DND-41 (cell line): ENCODE data around the gene MPO.

Source experiments
- ATAC-seq: fragments of 200-7000 bp; cut with Tn5 transposase; 3 replicates; pipeline ENCODE4 v1.9.1; 2021; ENCODE audit warnings: low read depth; ENCODE audit not compliant: insufficient read depth
- DNase-seq: peaks from one replicate; pipeline ENCODE4 v3.0.0-alpha.2; 2020
- H2AFZ ChIP-seq: 2 replicates; pipeline ENCODE4 v1.6.0; 2012; ENCODE audit warnings: low read depth, low read length
- H3K27ac ChIP-seq: 2 replicates; pipeline ENCODE4 v1.5.1; 2012; ENCODE audit warnings: low read length, inconsistent platforms
- H3K27me3 ChIP-seq: fragments of 200-600 bp; sonication (generic); 2 replicates; pipeline ENCODE4 v1.6.0; 2012; ENCODE audit warnings: low read length, mild to moderate bottlenecking, inconsistent platforms; ENCODE audit not compliant: insufficient read depth, poor library complexity
- H3K36me3 ChIP-seq: 2 replicates; pipeline ENCODE4 v1.5.1; 2012; ENCODE audit warnings: low read length, inconsistent platforms; ENCODE audit not compliant: insufficient read depth
- H3K4me1 ChIP-seq: 2 replicates; pipeline ENCODE4 v1.5.1; 2012; ENCODE audit warnings: mild to moderate bottlenecking, low read length; ENCODE audit not compliant: insufficient read depth
- H3K4me2 ChIP-seq: 2 replicates; pipeline ENCODE4 v1.6.0; 2012; ENCODE audit warnings: mild to moderate bottlenecking, moderate library complexity, low read length, inconsistent platforms; ENCODE audit not compliant: insufficient read depth
- H3K4me3 ChIP-seq, 2 experiments: fragments of 200-600 bp in 1 of 2; shearing (Covaris generic) in 1 of 2; 2 replicates each; pipeline ENCODE4 v1.5.1; 2012 to 2016; ENCODE audit warnings: inconsistent platforms in 2 of 2, low read length in 2 of 2, mild to moderate bottlenecking in 2 of 2, low read depth in 1 of 2, moderate library complexity in 1 of 2
- H3K79me2 ChIP-seq: 2 replicates; pipeline ENCODE4 v1.6.0; 2012; ENCODE audit warnings: low read length, inconsistent platforms; ENCODE audit not compliant: insufficient read depth
- H3K9ac ChIP-seq: 2 replicates; pipeline ENCODE4 v1.6.0; 2012; ENCODE audit warnings: low read depth, mild to moderate bottlenecking, inconsistent platforms, low read length, moderate library complexity
- H3K9me3 ChIP-seq: 2 replicates; pipeline ENCODE4 v1.5.1; 2012; ENCODE audit warnings: low read length, moderate library complexity, mild to moderate bottlenecking, inconsistent platforms; ENCODE audit not compliant: insufficient read depth, severe bottlenecking
- H4K20me1 ChIP-seq: 2 replicates; pipeline ENCODE4 v1.6.0; 2012; ENCODE audit warnings: low read length; ENCODE audit not compliant: insufficient read depth
- CTCF ChIP-seq: IDR thresholded peaks from 2 replicates; pipeline ENCODE4 v1.5.1; 2012; ENCODE audit warnings: borderline replicate concordance, low read length, moderate library complexity, mild to moderate bottlenecking; ENCODE audit not compliant: poor library complexity, severe bottlenecking; ENCODE audit errors: extremely low read depth
- EZH2 ChIP-seq: IDR thresholded peaks from 3 replicates; pipeline ENCODE4 v1.6.1; 2012; ENCODE audit warnings: borderline replicate concordance, low read depth, mild to moderate bottlenecking, moderate library complexity, low read length, inconsistent platforms; ENCODE audit not compliant: severe bottlenecking

The MPO gene

GRCh38 chr17:58300336-58300735, 19.6 kb upstream of the MPO start:
- no peak overlapping the region for H3K4me3 ChIP-seq
- no peaks in the 10 kb centered on the region for H4K20me1 ChIP-seq
- H2AFZ ChIP-seq, result no peak overlapping the region
- H3K27ac ChIP-seq, result no peak overlapping the region
- TF ChIP-seq EZH2, result no peak
- TF ChIP-seq CTCF, result no peak
- no peaks in the 10 kb centered on the region for H3K9me3 ChIP-seq
- H3K4me1 ChIP-seq, result no peaks in the 10 kb centered on the region
- H3K79me2 ChIP-seq, result no peaks in the 10 kb centered on the region
- H3K36me3 ChIP-seq, result no peaks in the 10 kb centered on the region
- DNase-seq, result peak; percentile 4
- ATAC-seq, result no peak; the same call in 2 of the 3 replicates
- no peak overlapping the region for H3K9ac ChIP-seq
- H3K4me2 ChIP-seq, result no peak overlapping the region
- no peaks in the 10 kb centered on the region for H3K27me3 ChIP-seq

GRCh38 chr17:58294034-58294433, 13.3 kb upstream of the MPO start:
- DNase-seq (no peak), ATAC-seq (no peak)
- TF ChIP-seq CTCF, result no peak
- no peak for TF ChIP-seq EZH2
- Histone ChIP-seq H3K27me3 (peaks cover 14% of the 10 kb centered on the region), H3K4me3 (no peak overlapping the region), H3K27ac (no peak overlapping the region), H3K79me2 (no peaks in the 10 kb centered on the region), H4K20me1 (no peaks in the 10 kb centered on the region), H3K36me3 (no peaks in the 10 kb centered on the region), H3K9ac (no peak overlapping the region), H2AFZ (no peak overlapping the region), H3K9me3 (no peaks in the 10 kb centered on the region), H3K4me2 (no peak overlapping the region), H3K4me1 (no peaks in the 10 kb centered on the region)

- H3K79me2 ChIP-seq, result no peaks in the 10 kb centered on the region
- TF ChIP-seq EZH2, result no peak
- TF ChIP-seq CTCF, result no peak
- peaks cover 14% of the 10 kb centered on the region for H3K27me3 ChIP-seq
- H3K4me1 ChIP-seq, result no peaks in the 10 kb centered on the region
- no peaks in the 10 kb centered on the region for H3K36me3 ChIP-seq
- ATAC-seq (no peak), DNase-seq (no peak)
- no peak overlapping the region for H2AFZ ChIP-seq
- no peaks in the 10 kb centered on the region for H4K20me1 ChIP-seq
- no peak overlapping the region for H3K4me3 ChIP-seq
- no peak overlapping the region for H3K27ac ChIP-seq
- no peaks in the 10 kb centered on the region for H3K9me3 ChIP-seq
- no peak overlapping the region for H3K4me2 ChIP-seq
- no peak overlapping the region for H3K9ac ChIP-seq
Observed at GRCh38 chr17:58291246-58291645, 10.5 kb upstream of the MPO start.

- Histone ChIP-seq H3K79me2 (no peaks in the 10 kb centered on the region), H3K4me3 (no peak overlapping the region), H3K9ac (no peak overlapping the region), H3K27ac (no peak overlapping the region), H3K4me2 (no peak overlapping the region), H3K27me3 (peaks cover 14% of the 10 kb centered on the region), H3K9me3 (no peaks in the 10 kb centered on the region), H4K20me1 (no peaks in the 10 kb centered on the region), H3K4me1 (peaks cover 7% of the 10 kb centered on the region), H3K36me3 (no peaks in the 10 kb centered on the region), H2AFZ (no peak overlapping the region)
- no peak for ATAC-seq
- no peak for DNase-seq
- TF ChIP-seq EZH2 (no peak), CTCF (no peak)
Observed at GRCh38 chr17:58289869-58290268, 9.1 kb upstream of the MPO start.
